Subcutaneous adipose tissue (tissue), 4 donors: ENCODE measurements around the gene PLXDC2. TPM values are rescaled to one million over a fixed set of nuclear protein-coding genes. Genes with fewer than 3 reads are reported as not detected.

Source experiments
- total RNA-seq, 4 donors: library from RNA; depleted of rRNA; stranded (reverse); fragments of >200 nt; gene quantifications; one replicate each; pipeline ENCODE4 v1.1.0, GENCODE V29; 2016
- TF ChIP-seq, protein P1 (sequence below): fragments of 450-650 bp; IDR thresholded peaks from one replicate; pipeline ENCODE4 v1.5.1; 2016; ENCODE audit warnings: low read depth, mild to moderate bottlenecking, control low read depth, antibody characterized with exemption, moderate library complexity

The PLXDC2 gene
- total RNA-seq, 4 donors from 2014 or later, result 47.7 to 117 (median 84.3) TPM

DNA sequence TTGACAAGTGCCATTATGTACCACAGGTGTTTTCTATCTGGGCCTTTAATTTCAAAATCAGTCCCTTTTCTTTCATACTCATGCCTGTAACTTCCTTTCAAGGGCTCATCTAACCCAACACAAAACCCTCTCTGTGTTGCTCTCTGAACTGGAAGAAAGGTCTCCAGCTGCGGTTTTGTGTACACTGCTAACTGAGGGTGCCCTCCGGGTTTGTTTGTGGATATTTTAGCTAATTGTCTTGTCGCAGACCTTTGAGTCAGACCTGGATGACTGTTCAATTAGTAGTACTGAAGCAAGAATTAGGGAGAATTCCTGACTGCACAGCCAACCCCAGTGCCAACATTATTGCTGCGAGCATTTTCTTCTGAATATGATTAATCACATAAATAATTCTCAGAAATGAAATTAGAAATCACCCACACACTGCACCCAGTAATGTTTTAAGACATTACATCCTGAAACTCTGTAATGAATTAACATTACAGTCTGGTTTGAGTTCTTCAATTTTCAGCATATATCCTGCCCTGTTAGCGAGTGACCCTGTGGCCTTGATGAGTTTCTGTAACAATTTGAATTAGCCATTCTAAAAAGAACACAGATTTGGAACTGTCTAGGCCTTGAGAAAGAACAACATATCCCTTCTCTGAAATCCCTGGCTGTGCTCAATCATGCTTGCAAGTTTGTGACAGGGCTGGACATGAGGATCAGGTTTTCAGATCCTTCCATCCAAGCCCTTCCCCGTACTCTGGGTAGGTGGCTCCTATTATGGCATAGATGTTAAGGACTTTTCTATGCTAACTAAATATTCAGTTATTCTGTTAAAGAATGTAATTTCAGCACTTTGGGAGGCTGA, 460.1 kb downstream of the PLXDC2 start:
- TF ChIP-seq, protein P1, sequence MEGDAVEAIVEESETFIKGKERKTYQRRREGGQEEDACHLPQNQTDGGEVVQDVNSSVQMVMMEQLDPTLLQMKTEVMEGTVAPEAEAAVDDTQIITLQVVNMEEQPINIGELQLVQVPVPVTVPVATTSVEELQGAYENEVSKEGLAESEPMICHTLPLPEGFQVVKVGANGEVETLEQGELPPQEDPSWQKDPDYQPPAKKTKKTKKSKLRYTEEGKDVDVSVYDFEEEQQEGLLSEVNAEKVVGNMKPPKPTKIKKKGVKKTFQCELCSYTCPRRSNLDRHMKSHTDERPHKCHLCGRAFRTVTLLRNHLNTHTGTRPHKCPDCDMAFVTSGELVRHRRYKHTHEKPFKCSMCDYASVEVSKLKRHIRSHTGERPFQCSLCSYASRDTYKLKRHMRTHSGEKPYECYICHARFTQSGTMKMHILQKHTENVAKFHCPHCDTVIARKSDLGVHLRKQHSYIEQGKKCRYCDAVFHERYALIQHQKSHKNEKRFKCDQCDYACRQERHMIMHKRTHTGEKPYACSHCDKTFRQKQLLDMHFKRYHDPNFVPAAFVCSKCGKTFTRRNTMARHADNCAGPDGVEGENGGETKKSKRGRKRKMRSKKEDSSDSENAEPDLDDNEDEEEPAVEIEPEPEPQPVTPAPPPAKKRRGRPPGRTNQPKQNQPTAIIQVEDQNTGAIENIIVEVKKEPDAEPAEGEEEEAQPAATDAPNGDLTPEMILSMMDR, result no peak

DNA sequence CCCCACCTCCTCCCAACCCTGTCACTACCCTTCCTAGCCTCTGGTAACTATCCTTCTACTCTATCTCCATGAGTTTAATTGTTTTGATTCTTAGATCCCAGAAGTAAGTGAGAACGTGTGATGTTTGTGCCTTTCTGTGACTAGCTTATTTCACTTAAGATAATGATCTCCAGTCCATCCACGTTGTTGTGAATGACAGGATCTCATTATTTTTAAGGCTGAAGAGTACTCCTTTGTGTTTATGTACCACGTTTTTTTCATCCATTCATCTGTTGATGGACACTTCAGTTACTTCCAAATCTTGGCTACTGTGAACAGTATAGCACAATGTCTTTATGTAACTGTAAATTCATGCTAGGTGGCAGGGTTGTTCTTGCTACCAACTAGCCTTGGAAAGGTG, 461.6 kb downstream of the PLXDC2 start:
- TF ChIP-seq, protein P1, result no peak

DNA sequence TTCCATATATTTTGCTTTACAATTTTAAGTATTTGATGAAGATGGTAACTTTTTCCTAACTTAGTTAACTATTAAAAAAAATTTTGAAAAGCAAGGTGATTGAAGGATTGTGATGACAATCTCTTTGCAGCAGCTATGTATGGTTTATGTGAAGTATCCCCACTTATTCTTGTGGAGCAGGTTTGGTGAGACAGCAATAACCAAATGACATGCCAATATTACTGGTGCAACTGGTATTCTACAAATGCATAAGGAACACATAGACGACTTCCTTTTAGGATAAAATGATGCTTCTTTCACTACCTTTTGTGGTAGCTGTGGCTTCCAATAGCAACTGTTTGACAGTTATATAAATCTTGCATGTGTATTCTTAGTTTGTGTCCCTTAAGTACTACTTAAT, 465.3 kb downstream of the PLXDC2 start:
- TF ChIP-seq, protein P1, result no peak

DNA sequence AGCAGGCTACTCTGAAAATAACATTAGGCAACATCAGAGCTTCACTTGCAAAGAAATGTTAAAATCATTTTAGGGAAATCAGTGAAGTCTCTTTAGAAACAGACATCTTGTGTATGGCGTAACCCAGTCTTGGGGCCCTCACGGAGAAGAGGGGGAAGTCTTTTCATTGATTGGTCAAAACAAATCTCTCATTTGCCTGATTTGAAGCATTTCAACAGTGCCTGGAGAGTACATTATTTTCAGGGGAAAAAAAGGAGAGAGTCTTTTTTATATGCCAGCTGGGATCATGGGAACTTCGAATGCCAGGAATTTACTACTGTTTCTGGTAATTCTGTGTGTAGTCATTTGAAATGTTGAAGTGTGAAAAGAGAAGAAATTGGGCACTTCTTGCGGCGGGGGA, 471.4 kb downstream of the PLXDC2 start:
- TF ChIP-seq, protein P1, result no peak

DNA sequence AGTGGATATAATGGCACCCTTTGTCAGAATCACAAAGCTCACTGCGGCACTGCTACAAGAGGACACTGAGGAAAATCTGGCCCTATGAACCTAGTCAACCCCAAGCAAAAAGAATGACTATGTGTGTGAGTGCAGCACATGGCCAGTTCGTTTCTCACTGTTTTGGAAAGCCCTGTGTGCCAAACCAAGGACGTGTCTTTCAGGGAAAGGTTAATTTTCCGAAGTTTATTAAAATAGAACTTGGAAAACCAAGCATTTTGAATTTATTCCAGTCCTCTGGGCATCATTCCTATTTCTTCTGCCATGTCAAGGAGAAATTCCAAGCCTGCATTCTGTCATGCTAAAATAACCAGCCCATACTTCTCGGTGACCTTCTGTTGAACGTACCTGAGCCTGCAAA, 471.8 kb downstream of the PLXDC2 start:
- TF ChIP-seq, protein P1, result no peak

DNA sequence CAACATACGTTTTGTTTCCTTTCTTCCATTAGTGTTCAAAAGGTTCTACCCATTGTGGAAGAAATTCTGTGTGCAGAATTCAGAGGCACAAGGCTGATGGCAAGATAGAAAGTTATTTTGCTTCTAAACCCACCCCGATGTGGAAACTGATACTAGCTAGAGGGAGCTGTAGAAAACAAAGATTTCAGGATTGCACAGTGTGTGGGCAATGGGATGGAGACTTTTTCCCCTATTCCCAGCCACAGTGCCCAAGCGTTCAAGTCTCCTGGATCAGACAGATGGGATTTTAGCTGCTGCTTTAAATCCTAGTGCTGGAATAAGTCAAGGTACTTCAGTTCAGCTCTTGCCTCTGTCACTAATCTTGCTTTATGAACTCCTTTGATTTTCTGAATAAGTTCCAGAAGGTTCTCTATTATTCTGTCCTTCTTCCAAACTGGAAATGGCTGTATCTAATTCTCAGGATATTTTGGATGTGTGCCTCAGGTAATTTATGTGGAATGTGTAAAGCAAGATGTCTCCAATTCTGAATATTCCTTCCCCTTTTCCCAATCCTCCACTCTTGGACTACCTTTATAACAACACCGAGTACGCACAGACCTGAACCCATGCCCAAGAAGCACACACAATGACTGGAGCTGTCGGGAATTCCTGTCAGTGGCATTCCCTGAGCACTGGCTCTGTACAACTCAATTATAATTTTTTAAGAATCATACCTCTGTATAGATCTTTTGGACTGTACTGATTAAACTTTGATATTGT, 473.0 kb downstream of the PLXDC2 start:
- TF ChIP-seq, protein P1, result no peak

DNA sequence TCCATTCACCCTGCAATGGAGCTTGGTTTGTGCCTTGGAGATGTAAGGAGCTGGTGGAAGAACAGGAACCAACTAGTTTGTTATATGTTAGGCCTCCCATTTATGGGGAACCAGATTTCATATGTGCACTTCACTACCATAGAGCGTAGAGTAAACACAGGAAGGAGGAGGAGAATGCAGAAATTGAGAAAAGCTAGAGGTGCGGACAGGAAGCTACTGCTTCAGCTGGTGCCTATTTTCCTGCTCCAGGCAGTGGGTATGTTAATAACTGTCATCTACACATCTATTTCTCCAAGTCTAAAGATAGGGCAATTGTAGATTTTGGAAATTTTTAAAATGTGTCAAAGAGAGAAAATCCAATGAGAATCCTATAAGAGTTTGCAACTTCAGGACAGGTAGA, 482.2 kb downstream of the PLXDC2 start:
- TF ChIP-seq, protein P1, result no peak
